GOT3 (cell line): ENCODE data around the gene KCNN3.

Experiments used
- DNase-seq: peaks from one replicate; lab custom pipeline; 2025; ENCODE audit warnings: mixed read lengths; lab: John Stamatoyannopoulos, UW

The KCNN3 gene

GRCh38 chr1:154860156-154860870, 9.8 kb downstream of the KCNN3 start:
- no peak for DNase-seq

DNA sequence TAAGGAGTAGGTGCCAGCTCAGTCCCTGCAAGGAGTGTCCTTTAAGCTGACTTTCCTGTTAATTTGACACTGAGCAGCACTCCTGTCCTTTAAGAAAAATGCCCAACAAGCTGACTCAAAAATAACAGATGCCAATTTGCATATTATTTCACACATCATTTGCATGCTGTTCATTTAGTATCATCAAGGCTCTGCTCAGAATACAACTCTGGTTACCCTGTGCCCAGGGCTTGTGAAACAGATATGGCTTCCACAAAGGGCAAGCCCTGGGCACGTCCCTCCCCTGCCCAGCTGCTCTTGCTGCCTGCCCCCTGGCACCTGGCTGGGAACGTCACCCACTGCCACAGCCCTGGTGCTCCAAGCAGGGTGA, 10.3 kb downstream of the KCNN3 start:
- DNase-seq = no peak

- DNase-seq = no peak
These were observed 10.8 kb downstream of the KCNN3 start for GRCh38 chr1:154859151-154859785.

DNA sequence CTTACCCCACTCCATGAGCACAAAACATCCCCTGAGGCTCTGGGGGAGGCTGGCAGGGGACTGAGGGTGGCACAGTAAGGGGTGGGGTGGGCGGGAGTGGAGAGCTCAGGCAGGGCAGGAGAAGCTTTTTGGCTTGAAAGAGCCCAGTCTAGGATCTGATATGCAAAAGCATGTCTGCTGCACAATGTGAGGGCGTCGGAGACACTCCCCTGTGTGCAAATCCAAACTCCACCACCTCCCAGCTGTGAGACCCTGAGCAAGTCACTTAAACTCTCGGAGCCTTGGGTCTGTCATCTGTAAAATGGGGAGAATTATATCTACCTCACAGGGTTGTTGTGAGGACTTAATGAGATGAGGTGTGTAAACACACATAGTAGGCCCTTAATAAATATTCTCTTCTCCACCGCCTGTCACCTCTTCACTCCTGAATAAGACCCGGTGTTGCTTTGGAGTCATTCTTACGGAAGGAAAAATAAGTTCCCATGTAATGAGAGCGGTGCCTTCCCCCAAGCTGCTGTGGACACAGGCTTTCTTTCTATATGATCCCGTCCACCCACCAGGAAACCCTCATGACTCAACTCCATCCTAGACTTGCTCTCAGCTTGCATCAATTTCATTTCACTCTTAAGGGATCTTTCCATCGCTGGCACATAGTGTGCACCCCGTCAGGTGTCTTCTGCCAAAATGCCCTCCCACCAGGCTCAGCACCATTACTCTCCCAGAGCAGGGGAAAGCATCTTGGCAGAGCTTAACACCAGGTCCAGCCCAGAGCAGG, 12.5 kb downstream of the KCNN3 start:
- no peak for DNase-seq

DNA sequence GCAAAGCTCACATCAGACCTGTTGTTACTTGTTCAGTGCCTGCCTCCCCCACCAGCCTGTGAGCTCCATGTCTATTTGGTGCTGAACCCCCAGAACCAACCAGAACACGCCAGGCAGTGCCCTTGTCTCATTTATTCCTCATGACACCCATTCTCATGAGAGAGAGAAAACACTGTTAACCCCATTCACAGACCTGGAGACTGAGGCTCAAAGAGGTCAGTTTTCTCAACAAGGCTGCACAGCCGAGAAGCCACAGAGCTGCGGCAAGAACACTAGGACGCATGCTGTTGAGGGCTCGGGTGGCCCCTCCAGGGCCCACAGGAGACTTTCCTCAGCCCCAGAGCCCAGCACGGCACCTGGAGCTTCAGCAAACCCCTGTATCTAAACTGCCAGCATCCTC, 13.1 kb downstream of the KCNN3 start:
- DNase-seq = no peak

GRCh38 chr1:154856544-154856943, 13.5 kb downstream of the KCNN3 start:
- no peak for DNase-seq

DNA sequence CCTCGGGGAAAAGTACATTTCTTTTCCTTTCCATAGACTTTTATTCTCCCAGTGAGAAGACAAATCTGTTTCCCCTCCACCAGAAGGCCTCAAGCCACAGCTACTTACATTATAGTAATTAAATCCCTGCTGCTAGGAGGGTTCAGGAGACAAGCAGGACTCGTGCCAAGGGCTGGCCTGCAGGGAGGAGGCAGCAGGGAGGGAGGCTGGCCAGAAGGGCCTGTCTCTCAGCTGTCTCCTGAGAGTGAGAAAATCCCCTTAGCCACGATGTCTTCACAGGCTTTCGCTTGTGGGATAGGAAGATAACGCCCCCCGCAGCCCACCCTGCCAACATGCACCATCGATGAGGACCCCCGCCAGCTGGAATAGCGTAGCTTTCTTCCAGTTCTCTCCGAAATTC, 14.0 kb downstream of the KCNN3 start:
- DNase-seq = no peak

GRCh38 chr1:154855186-154855851, 14.8 kb downstream of the KCNN3 start:
- DNase-seq = no peak

DNA sequence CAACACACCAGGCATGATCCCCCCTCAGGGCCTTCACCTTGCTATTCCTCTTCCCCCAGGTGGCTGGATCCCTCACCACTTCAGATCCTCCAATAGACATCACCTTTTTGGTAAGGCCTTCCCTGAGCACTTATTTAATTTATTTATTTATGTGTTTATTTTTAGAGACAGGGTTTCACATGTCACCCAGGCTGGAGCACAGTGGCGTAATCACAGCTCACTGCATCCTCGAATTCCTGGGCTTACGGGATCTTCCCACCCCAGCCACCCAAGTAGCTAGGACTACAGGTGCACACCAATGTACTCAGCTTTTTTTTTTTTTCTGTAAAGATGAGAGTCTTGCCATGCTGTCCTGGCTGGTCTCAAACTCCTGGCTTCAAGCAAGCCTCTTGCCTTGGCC, 17.2 kb downstream of the KCNN3 start:
- DNase-seq = no peak

GRCh38 chr1:154851392-154852177, 18.5 kb downstream of the KCNN3 start:
- no peak for DNase-seq

DNA sequence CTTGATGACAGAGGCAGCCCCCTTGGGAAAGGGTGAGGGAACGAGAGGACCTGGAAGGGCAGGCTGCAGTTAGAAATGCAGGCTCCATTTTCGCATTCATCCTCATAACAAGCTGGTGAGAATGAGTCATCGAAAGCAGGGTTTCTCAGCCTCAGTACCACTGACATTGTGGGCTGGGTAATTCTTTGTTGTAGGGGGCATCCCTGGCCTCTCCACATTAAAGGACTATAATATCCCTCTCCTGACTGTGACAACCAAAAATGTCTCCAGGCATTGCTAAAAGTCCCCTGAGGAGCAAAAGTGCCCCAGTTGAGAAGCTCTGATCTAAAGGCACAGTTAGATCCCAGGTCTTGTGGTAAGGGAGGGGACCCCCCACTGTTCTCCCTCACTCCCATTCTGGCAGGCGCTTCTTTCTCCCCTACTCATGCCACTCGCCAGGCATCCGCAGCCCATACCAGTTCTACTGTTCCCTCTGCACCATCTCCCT, 20.4 kb downstream of the KCNN3 start:
- no peak for DNase-seq

DNA sequence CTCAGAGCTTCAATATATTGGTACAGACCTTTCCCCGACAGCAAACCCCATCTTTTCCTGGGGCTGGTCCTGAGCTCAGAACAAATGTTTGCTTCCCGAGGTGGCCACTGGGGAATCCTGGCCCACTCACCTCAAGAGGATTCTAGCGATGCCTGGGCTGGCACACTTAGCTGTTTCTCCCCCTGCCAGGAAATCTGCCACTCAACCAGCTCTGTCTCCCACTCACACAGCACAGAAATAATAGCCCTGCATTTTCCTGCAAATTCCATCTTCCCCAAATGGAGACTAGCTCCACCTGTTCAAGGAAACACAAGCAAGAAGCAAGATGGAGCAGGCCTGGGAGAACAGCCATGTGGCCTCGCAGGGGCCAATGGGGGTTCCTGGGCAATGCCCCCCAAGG, 21.1 kb downstream of the KCNN3 start:
- DNase-seq = no peak

GRCh38 chr1:154847891-154848290, 22.2 kb downstream of the KCNN3 start:
- no peak for DNase-seq

DNA sequence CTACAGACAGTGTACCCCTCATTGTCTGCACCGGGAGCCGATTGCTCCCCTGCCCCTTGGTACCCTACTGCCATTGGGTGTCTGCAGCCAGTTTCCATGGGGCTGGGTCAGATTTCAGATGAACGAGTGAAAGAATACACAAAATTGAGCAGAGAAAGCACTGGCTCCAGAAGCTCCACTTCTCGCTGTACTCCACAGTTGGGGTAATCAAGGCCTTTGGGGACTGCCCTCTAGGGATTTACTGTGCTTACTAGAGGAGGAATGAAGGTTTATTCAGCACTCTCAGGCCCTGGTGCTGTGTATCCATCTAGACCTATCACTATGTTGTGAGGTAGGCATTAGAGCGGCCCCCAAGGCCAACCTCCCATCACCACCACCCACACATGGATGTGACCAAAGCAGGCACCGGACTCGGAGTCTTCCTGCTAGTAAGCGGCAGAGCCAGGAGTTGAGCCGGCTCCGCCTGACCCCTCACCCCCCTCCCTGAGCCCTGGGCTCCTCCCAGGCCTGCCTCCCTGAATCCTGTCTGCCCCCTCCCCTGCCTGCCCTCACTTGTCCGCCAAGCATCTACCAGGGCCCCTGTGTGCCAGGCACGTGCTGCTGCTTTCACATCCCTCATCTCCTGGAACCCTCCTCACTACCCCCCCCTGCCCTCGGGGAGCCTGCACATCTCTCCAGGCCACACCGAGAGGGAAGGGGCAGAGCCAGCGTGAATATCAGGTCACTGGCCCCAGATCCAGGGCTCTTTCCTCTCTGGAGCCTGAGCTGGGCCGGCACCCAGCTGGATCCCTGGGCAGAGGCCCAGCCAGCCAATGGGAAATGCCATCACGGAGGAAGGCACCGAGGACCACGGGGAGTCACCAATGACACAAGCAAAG, 23.3 kb downstream of the KCNN3 start:
- no peak for DNase-seq

- DNase-seq = no peak
These were observed 24.2 kb downstream of the KCNN3 start for GRCh38 chr1:154845879-154846278.

DNA sequence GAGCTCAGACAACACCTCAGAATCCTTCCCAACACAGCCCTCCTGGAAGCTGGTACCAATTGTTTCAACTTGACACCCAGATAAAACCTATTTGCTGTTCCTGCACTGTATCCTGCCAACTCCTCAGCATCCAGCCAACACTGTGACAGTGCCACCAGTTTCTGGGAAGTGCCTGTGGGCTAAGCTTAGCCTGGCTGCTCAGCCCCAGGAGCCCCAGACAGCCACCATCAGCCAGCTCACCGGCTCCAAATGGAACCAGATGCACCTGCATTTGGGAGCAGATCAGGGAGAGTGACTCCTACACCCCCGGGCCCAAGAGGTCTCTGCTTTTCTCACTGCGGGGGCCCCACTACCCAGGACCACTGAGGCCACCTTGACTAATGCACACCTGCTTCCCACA, 24.9 kb downstream of the KCNN3 start:
- DNase-seq = no peak

- DNase-seq = no peak
These were observed 25.8 kb downstream of the KCNN3 start for GRCh38 chr1:154844297-154844681.

- DNase-seq = no peak
These were observed 26.3 kb downstream of the KCNN3 start for GRCh38 chr1:154843636-154844296.

DNA sequence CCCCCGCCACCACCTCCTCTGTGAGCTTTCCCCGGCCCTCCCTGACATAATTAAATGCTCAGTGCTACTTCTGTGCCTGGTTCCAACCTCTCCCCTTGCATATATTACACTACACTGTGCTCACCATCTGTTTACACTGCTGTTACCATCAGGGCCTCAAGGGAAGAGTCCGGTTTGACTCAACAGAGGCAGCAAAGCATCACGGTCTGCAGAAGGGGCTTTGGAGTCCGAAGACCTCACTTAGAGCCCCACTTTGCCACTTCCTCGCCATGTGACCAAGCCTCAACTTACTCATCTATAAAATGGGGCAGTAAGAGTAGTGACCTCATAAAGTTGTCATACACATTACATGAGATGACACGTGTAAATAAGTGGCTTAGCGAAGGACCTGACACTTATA, 27.4 kb downstream of the KCNN3 start:
- no peak for DNase-seq

DNA sequence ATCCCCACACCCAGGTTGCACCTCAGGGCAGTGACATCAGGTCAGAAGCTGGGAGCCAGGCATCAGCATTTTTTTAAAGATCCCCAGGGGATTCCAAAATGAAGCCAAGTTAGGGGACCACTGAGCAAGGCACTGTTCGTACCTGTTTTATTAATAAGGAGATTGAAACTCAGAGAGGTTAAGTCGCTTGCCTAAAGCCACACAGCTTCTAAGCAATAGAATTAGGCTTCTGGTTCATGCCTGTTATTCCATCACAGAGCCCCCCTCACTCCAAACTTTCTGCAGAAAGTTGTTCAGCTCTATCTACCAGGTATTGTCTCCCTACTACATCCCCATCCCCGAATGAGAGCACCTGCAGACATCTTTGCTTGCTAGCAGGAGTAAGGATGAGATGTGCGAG, 28.7 kb downstream of the KCNN3 start:
- DNase-seq = no peak
